Loucy (cell line): Measurements from ENCODE around the gene DIRAS2.

Experiments
- H2AFZ ChIP-seq: fragments of 200-600 bp; sonication (generic); 2 replicates; pipeline ENCODE4 v1.6.0; 2016; ENCODE audit warnings: antibody characterized with exemption, mild to moderate bottlenecking, low read length, moderate library complexity
- H3F3A ChIP-seq: fragments of 200-600 bp; 2 replicates; pipeline ENCODE4 v1.6.0; 2016; ENCODE audit warnings: antibody characterized with exemption, low read depth, mild to moderate bottlenecking
- H3K27me3 ChIP-seq: fragments of 200-600 bp; sonication (generic); 2 replicates; pipeline ENCODE4 v1.6.1; 2014; ENCODE audit warnings: low read length, mild to moderate bottlenecking; ENCODE audit not compliant: insufficient read depth, poor library complexity, severe bottlenecking
- H3K36me3 ChIP-seq: fragments of 200-600 bp; sonication (generic); 2 replicates; pipeline ENCODE4 v1.6.1; 2016; ENCODE audit warnings: low read length; ENCODE audit not compliant: insufficient read depth
- H3K4me1 ChIP-seq: fragments of 200-600 bp; sonication (generic); 2 replicates; pipeline ENCODE4 v1.5.1; 2014; ENCODE audit warnings: low read length, mild to moderate bottlenecking; ENCODE audit not compliant: insufficient read depth, poor library complexity, severe bottlenecking
- H3K4me2 ChIP-seq: fragments of 200-600 bp; sonication (generic); 2 replicates; pipeline ENCODE4 v1.6.0; 2014; ENCODE audit warnings: antibody characterized with exemption, low read length, low read depth, mild to moderate bottlenecking; ENCODE audit not compliant: poor library complexity, severe bottlenecking
- H3K4me3 ChIP-seq: fragments of 200-600 bp; sonication (generic); 2 replicates; pipeline ENCODE4 v1.5.1; 2014; ENCODE audit warnings: low read length, mild to moderate bottlenecking, mixed read lengths; ENCODE audit not compliant: poor library complexity, severe bottlenecking
- H3K79me2 ChIP-seq: fragments of 200-600 bp; sonication (generic); 2 replicates; pipeline ENCODE4 v1.6.1; 2014; ENCODE audit warnings: low read length; ENCODE audit not compliant: insufficient read depth
- H3K9ac ChIP-seq: fragments of 200-600 bp; sonication (generic); 2 replicates; pipeline ENCODE4 v1.6.0; 2014; ENCODE audit warnings: mild to moderate bottlenecking, low read depth, low read length, moderate library complexity; ENCODE audit not compliant: poor library complexity, severe bottlenecking
- H3K9me2 ChIP-seq: fragments of 200-600 bp; sonication (generic); replicated peaks from 2 replicates; pipeline ENCODE4 v1.6.1; 2016; ENCODE audit warnings: low read depth, low read length, mixed read lengths
- H3K9me3 ChIP-seq: fragments of 200-600 bp; sonication (generic); 2 replicates; pipeline ENCODE4 v1.6.1; 2014; ENCODE audit warnings: mild to moderate bottlenecking, antibody characterized with exemption, low read length, low read depth; ENCODE audit not compliant: insufficient read depth
- H4K20me1 ChIP-seq: fragments of 200-600 bp; sonication (generic); 2 replicates; pipeline ENCODE4 v1.6.0; 2014; ENCODE audit warnings: antibody characterized with exemption, low read length, mild to moderate bottlenecking; ENCODE audit not compliant: insufficient read depth, poor library complexity, severe bottlenecking
- CTCF ChIP-seq: fragments of 200-600 bp; sonication (generic); conservative IDR thresholded peaks from 2 replicates; pipeline ENCODE4 v1.5.1; 2014; ENCODE audit warnings: mild to moderate bottlenecking, antibody characterized with exemption, low read length
- EZH2phosphoT487 ChIP-seq: fragments of 200-600 bp; IDR thresholded peaks from 2 replicates; pipeline ENCODE4 v1.6.1; 2018; ENCODE audit warnings: antibody characterized with exemption, mild to moderate bottlenecking, moderate library complexity, borderline replicate concordance

The DIRAS2 gene

GRCh38 chr9:90632647-90633207 is 9.9 kb downstream of the DIRAS2 start:
- no peaks in the 10 kb centered on the region for H3K4me1 ChIP-seq
- no peak overlapping the region for H2AFZ ChIP-seq
- no peak for TF ChIP-seq CTCF
- TF ChIP-seq EZH2phosphoT487 = no peak
- no peaks in the 10 kb centered on the region for H3K27me3 ChIP-seq
- H4K20me1 ChIP-seq = no peaks in the 10 kb centered on the region
- no peaks in the 10 kb centered on the region for H3K79me2 ChIP-seq
- H3K4me2 ChIP-seq = no peak overlapping the region
- no peaks in the 10 kb centered on the region for H3K9me3 ChIP-seq
- H3K9me2 ChIP-seq = no peaks in the 10 kb centered on the region
- H3K9ac ChIP-seq = no peak overlapping the region
- H3F3A ChIP-seq = no peaks in the 10 kb centered on the region
- no peaks in the 10 kb centered on the region for H3K36me3 ChIP-seq
- H3K4me3 ChIP-seq = no peak overlapping the region

GRCh38 chr9:90631964-90632363 is 10.7 kb downstream of the DIRAS2 start:
- Histone ChIP-seq H3K9ac (no peak overlapping the region), H2AFZ (no peak overlapping the region), H3K27me3 (no peaks in the 10 kb centered on the region), H3K36me3 (no peaks in the 10 kb centered on the region), H3F3A (no peaks in the 10 kb centered on the region), H3K4me1 (no peaks in the 10 kb centered on the region), H3K9me3 (no peaks in the 10 kb centered on the region), H3K4me2 (no peak overlapping the region), H4K20me1 (no peaks in the 10 kb centered on the region), H3K4me3 (no peak overlapping the region), H3K9me2 (no peaks in the 10 kb centered on the region), H3K79me2 (no peaks in the 10 kb centered on the region)
- no peak for TF ChIP-seq CTCF
- no peak for TF ChIP-seq EZH2phosphoT487

GRCh38 chr9:90629991-90630390 is 12.6 kb downstream of the DIRAS2 start:
- H3K4me2 ChIP-seq = no peak overlapping the region
- H3K27me3 ChIP-seq = no peaks in the 10 kb centered on the region
- no peaks in the 10 kb centered on the region for H3K4me1 ChIP-seq
- H4K20me1 ChIP-seq = no peaks in the 10 kb centered on the region
- no peak overlapping the region for H3K4me3 ChIP-seq
- no peaks in the 10 kb centered on the region for H3K79me2 ChIP-seq
- no peak for TF ChIP-seq EZH2phosphoT487
- TF ChIP-seq CTCF = no peak
- H3K9ac ChIP-seq = no peak overlapping the region
- H3K9me3 ChIP-seq = no peaks in the 10 kb centered on the region
- H3F3A ChIP-seq = no peaks in the 10 kb centered on the region
- no peaks in the 10 kb centered on the region for H3K36me3 ChIP-seq
- H3K9me2 ChIP-seq = no peaks in the 10 kb centered on the region
- no peak overlapping the region for H2AFZ ChIP-seq
